ENCODE results near the gene GTPBP6.
"Not testable (repeated sequence)": the region's sequence is repeated elsewhere in the genome, so short reads cannot be mapped to it uniquely, and the experiment has no call there.

Gene GTPBP6

GRCh38 chrX:258291-259040 lies 60.1 kb downstream of the GTPBP6 start:
- Histone ChIP-seq H3K4me1 (ENCODE audit: insufficient read depth, low read length, severe bottlenecking) (peaks cover 8% of the 10 kb centered on the region), H4K20me1 (ENCODE audit: insufficient read depth, low read length) (no peaks in the 10 kb centered on the region), H3K27ac (ENCODE audit: low read depth, low read length, poor library complexity, severe bottlenecking) (no peak overlapping the region), H3K4me2 (ENCODE audit: low read length) (no peak overlapping the region), H3K79me2 (ENCODE audit: insufficient read depth, low read length) (no peaks in the 10 kb centered on the region), H3F3A (ENCODE audit: insufficient read depth, low read length) (no peaks in the 10 kb centered on the region), H2AFZ (ENCODE audit: low read length) (no peak overlapping the region), H3K9me2 (ENCODE audit: low read depth, low read length) (no peaks in the 10 kb centered on the region), H3K27me3 (ENCODE audit: insufficient read depth, low read length) (0 out of 2 replicates have a peak, but pooled peaks cover 5% of the 10 kb centered on the region), H3K4me3 (ENCODE audit: low read depth, low read length, poor library complexity, severe bottlenecking) (no peak overlapping the region), H3K36me3 (ENCODE audit: insufficient read depth, low read length) (no peaks in the 10 kb centered on the region), H3K9me3 (ENCODE audit: low read length) (no peaks in the 10 kb centered on the region), H3K9ac (ENCODE audit: low read length) (no peak overlapping the region)
- TF ChIP-seq CTCF (IDR thresholded peaks at IDR 0.05; ENCODE audit: low read length) (no peak), EZH2 (IDR thresholded peaks at IDR 0.05; ENCODE audit: borderline replicate concordance, low read length) (no peak)

- no peak overlapping the region for H3K9ac ChIP-seq (ENCODE audit: low read length)
- no peak for TF ChIP-seq EZH2 (IDR thresholded peaks at IDR 0.05; ENCODE audit: borderline replicate concordance, low read length)
- no peaks in the 10 kb centered on the region for H4K20me1 ChIP-seq (ENCODE audit: insufficient read depth, low read length)
- H3K4me3 ChIP-seq (ENCODE audit: low read depth, low read length, poor library complexity, severe bottlenecking), result no peak overlapping the region
- H3K36me3 ChIP-seq (ENCODE audit: insufficient read depth, low read length), result no peaks in the 10 kb centered on the region
- H3K4me1 ChIP-seq (ENCODE audit: insufficient read depth, low read length, severe bottlenecking), result peaks cover 8% of the 10 kb centered on the region
- no peaks in the 10 kb centered on the region for H3K9me3 ChIP-seq (ENCODE audit: low read length)
- H2AFZ ChIP-seq (ENCODE audit: low read length), result no peak overlapping the region
- no peak overlapping the region for H3K27ac ChIP-seq (ENCODE audit: low read depth, low read length, poor library complexity, severe bottlenecking)
- H3K27me3 ChIP-seq (ENCODE audit: insufficient read depth, low read length), result 0 out of 2 replicates have a peak, but pooled peaks cover 5% of the 10 kb centered on the region
- H3K79me2 ChIP-seq (ENCODE audit: insufficient read depth, low read length), result no peaks in the 10 kb centered on the region
- no peaks in the 10 kb centered on the region for H3F3A ChIP-seq (ENCODE audit: insufficient read depth, low read length)
- no peaks in the 10 kb centered on the region for H3K9me2 ChIP-seq (ENCODE audit: low read depth, low read length)
- no peak overlapping the region for H3K4me2 ChIP-seq (ENCODE audit: low read length)
Measured at GRCh38 chrX:257681-258289, 60.8 kb downstream of the GTPBP6 start.

- H3K9me3 ChIP-seq (ENCODE audit: low read length); H3K9ac ChIP-seq (ENCODE audit: low read length): not testable (repeated sequence)
Measured at GRCh38 chrX:257054-257453, 61.5 kb downstream of the GTPBP6 start.

GRCh38 chrX:255923-256331 lies 62.7 kb downstream of the GTPBP6 start:
- H3K4me2 ChIP-seq (ENCODE audit: low read length), result no peak overlapping the region
- no peak overlapping the region for H3K9ac ChIP-seq (ENCODE audit: low read length)
- TF ChIP-seq EZH2 (IDR thresholded peaks at IDR 0.05; ENCODE audit: borderline replicate concordance, low read length) (no peak), CTCF (IDR thresholded peaks at IDR 0.05; ENCODE audit: low read length) (no peak)
- no peaks in the 10 kb centered on the region for H3F3A ChIP-seq (ENCODE audit: insufficient read depth, low read length)
- H3K79me2 ChIP-seq (ENCODE audit: insufficient read depth, low read length), result no peaks in the 10 kb centered on the region
- H3K27ac ChIP-seq (ENCODE audit: low read depth, low read length, poor library complexity, severe bottlenecking), result no peak overlapping the region
- no peaks in the 10 kb centered on the region for H3K9me2 ChIP-seq (ENCODE audit: low read depth, low read length)
- 0 out of 2 replicates have a peak, but pooled peaks cover 1% of the 10 kb centered on the region for H3K27me3 ChIP-seq (ENCODE audit: insufficient read depth, low read length)
- peaks cover 16% of the 10 kb centered on the region for H3K4me1 ChIP-seq (ENCODE audit: insufficient read depth, low read length, severe bottlenecking)
- H3K9me3 ChIP-seq (ENCODE audit: low read length), result no peaks in the 10 kb centered on the region
- H4K20me1 ChIP-seq (ENCODE audit: insufficient read depth, low read length), result no peaks in the 10 kb centered on the region
- H3K36me3 ChIP-seq (ENCODE audit: insufficient read depth, low read length), result no peaks in the 10 kb centered on the region
- no peak overlapping the region for H3K4me3 ChIP-seq (ENCODE audit: low read depth, low read length, poor library complexity, severe bottlenecking)
- H2AFZ ChIP-seq (ENCODE audit: low read length), result no peak overlapping the region

More at GRCh38 chrX:257054-257453, 61.5 kb downstream of the GTPBP6 start:
- H3F3A ChIP-seq (ENCODE audit: insufficient read depth, low read length); H3K36me3 ChIP-seq (ENCODE audit: insufficient read depth, low read length); H2AFZ ChIP-seq (ENCODE audit: low read length); H3K79me2 ChIP-seq (ENCODE audit: insufficient read depth, low read length); H3K4me2 ChIP-seq (ENCODE audit: low read length); H3K9me2 ChIP-seq (ENCODE audit: low read depth, low read length); H3K27me3 ChIP-seq (ENCODE audit: insufficient read depth, low read length); H3K4me1 ChIP-seq (ENCODE audit: insufficient read depth, low read length, severe bottlenecking); H3K4me3 ChIP-seq (ENCODE audit: low read depth, low read length, poor library complexity, severe bottlenecking); H3K27ac ChIP-seq (ENCODE audit: low read depth, low read length, poor library complexity, severe bottlenecking); H4K20me1 ChIP-seq (ENCODE audit: insufficient read depth, low read length): not testable (repeated sequence)

All from OCI-LY1 (cell line).